Neural cell (in vitro differentiated cells): ENCODE data around the gene OXNAD1. TPM values are rescaled to one million over a fixed set of nuclear protein-coding genes. Genes with fewer than 3 reads are reported as not detected.

Experiments
- H2AFZ ChIP-seq: fragments of 200-600, 300-800 bp; sonication (generic), shearing (Covaris generic); 2 replicates; pipeline ENCODE4 v1.6.0; 2014; ENCODE audit warnings: low read depth, mild to moderate bottlenecking, antibody characterized with exemption, low read length, moderate library complexity
- H3F3A ChIP-seq: fragments of 200-600 bp; shearing (Covaris generic); 2 replicates; pipeline ENCODE4 v1.6.1; 2016; ENCODE audit warnings: mild to moderate bottlenecking, moderate library complexity, mixed read lengths, antibody characterized with exemption, low read length; ENCODE audit not compliant: insufficient read depth, poor library complexity, severe bottlenecking
- H3K27ac ChIP-seq: fragments of 200-600, 300-800 bp; sonication (generic), shearing (Covaris generic); 2 replicates; pipeline ENCODE4 v1.5.1; 2014; ENCODE audit warnings: mild to moderate bottlenecking, low read length, moderate library complexity
- H3K27me3 ChIP-seq: fragments of 300-800, 200-600 bp; sonication (generic), shearing (Covaris generic); 2 replicates; pipeline ENCODE4 v1.6.0; 2014; ENCODE audit warnings: mild to moderate bottlenecking, low read depth, low read length, moderate library complexity; ENCODE audit not compliant: insufficient read depth
- H3K36me3 ChIP-seq: fragments of 300-800, 200-600 bp; sonication (generic), shearing (Covaris generic); 2 replicates; pipeline ENCODE4 v1.5.1; 2014; ENCODE audit warnings: mild to moderate bottlenecking, antibody characterized with exemption, low read length, moderate library complexity; ENCODE audit not compliant: insufficient read depth
- H3K4me2 ChIP-seq: fragments of 300-800, 200-600 bp; sonication (generic), shearing (Covaris generic); 2 replicates; pipeline ENCODE4 v1.6.0; 2014; ENCODE audit warnings: mild to moderate bottlenecking, low read length
- H3K4me3 ChIP-seq: fragments of 300-800, 200-600 bp; sonication (generic), shearing (Covaris generic); 2 replicates; pipeline ENCODE4 v1.5.1; 2014; ENCODE audit warnings: mild to moderate bottlenecking, low read length, moderate library complexity
- H3K79me2 ChIP-seq: fragments of 200-600 bp; shearing (Covaris generic); replicated peaks from 2 replicates; pipeline ENCODE4 v1.6.0; 2014; ENCODE audit warnings: mild to moderate bottlenecking, low read length, moderate library complexity; ENCODE audit not compliant: insufficient read depth
- H3K9ac ChIP-seq: fragments of 300-800, 200-600 bp; sonication (generic), shearing (Covaris generic); 2 replicates; pipeline ENCODE4 v1.6.1; 2016; ENCODE audit warnings: mild to moderate bottlenecking, low read length, mixed read lengths
- H3K9me2 ChIP-seq: fragments of 200-600 bp; shearing (Covaris generic); 2 replicates; pipeline ENCODE4 v1.6.1; 2016; ENCODE audit warnings: mild to moderate bottlenecking, low read length, mixed read lengths; ENCODE audit not compliant: insufficient read depth
- H3K9me3 ChIP-seq: fragments of 200-600, 300-800 bp; sonication (generic), shearing (Covaris generic); 2 replicates; pipeline ENCODE4 v1.6.1; 2016; ENCODE audit warnings: mild to moderate bottlenecking, mixed run types, low read length, moderate library complexity, mixed read lengths
- H4K20me1 ChIP-seq: fragments of 200-600 bp; shearing (Covaris generic); 2 replicates; pipeline ENCODE4 v1.6.1; 2016; ENCODE audit warnings: mild to moderate bottlenecking, mixed run types; ENCODE audit not compliant: insufficient read depth
- CTCF ChIP-seq: fragments of 450-650 bp; IDR thresholded peaks from 2 replicates; pipeline ENCODE4 v1.5.1; 2014; ENCODE audit warnings: antibody characterized with exemption, mild to moderate bottlenecking, moderate library complexity; ENCODE audit not compliant: poor library complexity, severe bottlenecking
- EP300 ChIP-seq: fragments of 450-650 bp; conservative IDR thresholded peaks from 2 replicates; pipeline ENCODE4 v1.6.1; 2014; ENCODE audit warnings: antibody characterized with exemption, mild to moderate bottlenecking, moderate library complexity; ENCODE audit not compliant: poor library complexity, severe bottlenecking
- EZH2 ChIP-seq: fragments of 200-600, 300-800 bp; shearing (Covaris generic), sonication (generic); IDR thresholded peaks from 2 replicates; pipeline ENCODE4 v1.6.1; 2014; ENCODE audit warnings: antibody characterized with exemption, low read length, borderline replicate concordance, mild to moderate bottlenecking; ENCODE audit not compliant: insufficient read depth, poor library complexity, severe bottlenecking
- MXI1 ChIP-seq: fragments of 450-650 bp; conservative IDR thresholded peaks from 2 replicates; pipeline ENCODE4 v1.6.1; 2014; ENCODE audit warnings: antibody characterized with exemption, mild to moderate bottlenecking; ENCODE audit not compliant: poor library complexity, severe bottlenecking
- POLR2AphosphoS5 ChIP-seq: IDR thresholded peaks from 2 replicates; pipeline ENCODE4 v1.6.1; 2012
- RAD21 ChIP-seq: fragments of 450-650 bp; conservative IDR thresholded peaks from 2 replicates; pipeline ENCODE4 v1.6.1; 2014; ENCODE audit warnings: antibody characterized with exemption, mild to moderate bottlenecking, moderate library complexity
- REST ChIP-seq: IDR thresholded peaks from 2 replicates; pipeline ENCODE4 v1.6.1; 2012; ENCODE audit warnings: borderline replicate concordance
- SMC3 ChIP-seq: fragments of 450-650 bp; conservative IDR thresholded peaks from 2 replicates; pipeline ENCODE4 v1.6.1; 2014; ENCODE audit warnings: antibody characterized with exemption, mild to moderate bottlenecking, moderate library complexity; ENCODE audit not compliant: poor library complexity
- TAF1 ChIP-seq: IDR thresholded peaks from 2 replicates; pipeline ENCODE4 v1.6.1; 2012; ENCODE audit warnings: low read depth
- polyA plus RNA-seq: library from polyadenylated mRNA; depleted of rRNA; stranded (reverse); fragments of >200 nt; gene quantifications from 2 replicates; pipeline ENCODE4 v1.2.3, GENCODE V29; 2014

The OXNAD1 gene
- polyA plus RNA-seq, 1 donor from 2014 or later = 16.4 TPM

GRCh38 chr3:16336825-16337224, 71.8 kb downstream of the OXNAD1 start:
- Histone ChIP-seq H2AFZ (no peak overlapping the region), H3K4me3 (no peak overlapping the region), H3F3A (no peaks in the 10 kb centered on the region), H3K36me3 (no peaks in the 10 kb centered on the region), H3K79me2 (no peaks in the 10 kb centered on the region), H3K9me2 (no peaks in the 10 kb centered on the region), H4K20me1 (no peaks in the 10 kb centered on the region), H3K9me3 (no peaks in the 10 kb centered on the region), H3K27me3 (no peaks in the 10 kb centered on the region), H3K9ac (no peak overlapping the region), H3K27ac (no peak overlapping the region), H3K4me2 (no peak overlapping the region)
- TF ChIP-seq RAD21 (no peak), EZH2 (no peak), MXI1 (no peak), POLR2AphosphoS5 (no peak), EP300 (no peak), CTCF (no peak), SMC3 (no peak), TAF1 (no peak), REST (no peak)

GRCh38 chr3:16337856-16338540, 73.0 kb downstream of the OXNAD1 start:
- Histone ChIP-seq H3K4me2 (no peak overlapping the region), H3K4me3 (no peak overlapping the region), H3K9me3 (no peaks in the 10 kb centered on the region), H3F3A (no peaks in the 10 kb centered on the region), H3K79me2 (no peaks in the 10 kb centered on the region), H2AFZ (no peak overlapping the region), H4K20me1 (no peaks in the 10 kb centered on the region), H3K27me3 (no peaks in the 10 kb centered on the region), H3K9ac (no peak overlapping the region), H3K9me2 (no peaks in the 10 kb centered on the region), H3K27ac (no peak overlapping the region), H3K36me3 (no peaks in the 10 kb centered on the region)
- no peak for TF ChIP-seq CTCF
- no peak for TF ChIP-seq SMC3
- no peak for TF ChIP-seq EZH2
- TF ChIP-seq POLR2AphosphoS5 = no peak
- TF ChIP-seq MXI1 = no peak
- TF ChIP-seq TAF1 = no peak
- no peak for TF ChIP-seq EP300
- TF ChIP-seq RAD21 = no peak
- TF ChIP-seq REST = no peak
